Skin of body (tissue), 2 donors: ENCODE data around the gene MACC1. TPM values are rescaled to one million over a fixed set of nuclear protein-coding genes. Genes with fewer than 3 reads are reported as not detected.
"Not testable (repeated sequence)": the region's sequence is repeated elsewhere in the genome, so short reads cannot be mapped to it uniquely, and the experiment has no call there.

ENCODE experiments used
- DNase-seq: peaks from one replicate; lab custom pipeline; 2025; lab: John Stamatoyannopoulos, UW
- total RNA-seq: library from RNA; depleted of rRNA; stranded (reverse); fragments of >200 nt; gene quantifications from one replicate; pipeline ENCODE4 v1.2.3, GENCODE V29; 2014

MACC1 gene
- total RNA-seq, 1 donor from 2014 or later: 7.1 TPM

- DNase-seq: no peak
Measured at GRCh38 chr7:20133803-20134202, 83.4 kb downstream of the MACC1 start.

GRCh38 chr7:20132585-20132984 lies 84.6 kb downstream of the MACC1 start:
- no peak for DNase-seq

GRCh38 chr7:20131776-20132175 lies 85.4 kb downstream of the MACC1 start:
- no peak for DNase-seq

GRCh38 chr7:20129920-20130319 lies 87.3 kb downstream of the MACC1 start:
- DNase-seq: no peak

DNA sequence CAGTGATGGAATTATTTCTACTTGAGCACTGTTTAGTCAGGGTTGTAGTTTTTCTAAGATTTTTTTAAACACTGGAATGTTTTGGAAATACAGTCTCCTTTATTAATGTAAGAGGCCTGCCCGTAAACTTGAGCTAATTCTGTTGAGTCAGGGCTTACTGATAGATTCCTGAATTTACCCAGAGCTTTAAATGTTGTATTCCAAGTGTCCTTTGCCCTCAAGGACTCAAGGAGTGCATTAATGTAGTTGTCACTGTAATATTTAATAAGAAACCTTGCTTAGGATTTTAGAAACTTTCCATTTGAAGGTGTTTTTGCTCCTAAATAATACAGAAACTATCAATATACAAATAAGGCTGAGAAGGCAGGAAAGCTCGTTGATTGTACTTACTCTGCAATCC lies 89.2 kb downstream of the MACC1 start:
- DNase-seq: no peak

GRCh38 chr7:20126060-20126459 lies 91.1 kb downstream of the MACC1 start:
- not testable (repeated sequence) for DNase-seq

- DNase-seq: not testable (repeated sequence)
Measured at GRCh38 chr7:20124087-20124486, 93.1 kb downstream of the MACC1 start.

DNA sequence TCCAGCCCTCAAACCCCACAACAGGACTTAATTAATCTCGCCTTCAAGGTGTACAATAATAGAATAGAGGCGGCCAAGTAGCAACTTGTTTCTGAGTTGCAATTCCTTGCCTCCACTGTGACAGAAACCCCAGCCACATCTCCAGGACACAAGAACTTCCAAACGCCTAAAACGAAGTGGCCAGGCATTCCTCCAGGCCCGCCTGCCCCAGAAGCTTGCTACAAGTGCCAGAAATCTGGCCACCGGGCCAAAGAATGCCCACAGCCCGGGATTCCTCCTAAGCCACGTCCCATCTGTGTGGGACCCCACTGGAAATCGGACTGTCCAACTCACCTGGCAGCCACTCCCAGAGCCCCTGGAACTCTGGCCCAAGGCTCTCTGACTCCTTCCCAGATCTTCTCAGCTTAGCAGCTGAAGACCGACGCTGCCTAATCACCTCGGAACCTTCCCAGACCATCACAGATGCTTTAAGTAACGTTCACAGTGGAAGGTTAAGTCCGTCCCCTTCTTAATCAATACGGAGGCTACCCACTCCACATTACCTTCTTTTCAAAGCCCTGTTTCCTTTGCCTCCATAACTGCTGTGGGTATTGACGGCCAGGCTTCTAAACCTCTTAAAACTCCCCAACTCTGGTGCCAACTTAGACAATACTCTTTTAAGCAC lies 94.4 kb downstream of the MACC1 start:
- DNase-seq: not testable (repeated sequence)

- DNase-seq: no peak
Measured at GRCh38 chr7:20122073-20122472, 95.1 kb downstream of the MACC1 start.

GRCh38 chr7:20121404-20121803 lies 95.8 kb downstream of the MACC1 start:
- DNase-seq: no peak

GRCh38 chr7:20120611-20121168 lies 96.5 kb downstream of the MACC1 start:
- DNase-seq: not testable (repeated sequence)

GRCh38 chr7:20116869-20117268 lies 100.3 kb downstream of the MACC1 start:
- DNase-seq: no peak

DNA sequence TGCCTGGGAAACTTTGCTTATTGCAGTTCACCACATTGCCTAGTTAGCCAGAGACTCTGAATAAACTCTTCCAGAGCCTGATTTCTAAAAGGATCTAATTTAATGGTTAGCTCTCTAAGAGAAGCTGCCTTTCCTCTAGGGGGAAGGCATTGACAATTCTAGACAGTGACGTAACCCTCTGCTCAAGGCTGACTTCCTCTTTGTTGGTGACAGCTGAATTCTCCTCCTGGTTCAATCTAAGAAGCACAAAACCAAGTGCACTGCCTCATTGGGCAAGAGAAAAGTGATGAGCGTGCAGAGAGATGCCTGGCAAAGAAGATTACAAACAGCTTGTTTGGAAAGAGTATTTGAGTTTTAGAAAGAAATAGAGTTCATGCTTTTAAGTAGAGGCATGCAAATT lies 102.7 kb downstream of the MACC1 start:
- DNase-seq: no peak

DNA sequence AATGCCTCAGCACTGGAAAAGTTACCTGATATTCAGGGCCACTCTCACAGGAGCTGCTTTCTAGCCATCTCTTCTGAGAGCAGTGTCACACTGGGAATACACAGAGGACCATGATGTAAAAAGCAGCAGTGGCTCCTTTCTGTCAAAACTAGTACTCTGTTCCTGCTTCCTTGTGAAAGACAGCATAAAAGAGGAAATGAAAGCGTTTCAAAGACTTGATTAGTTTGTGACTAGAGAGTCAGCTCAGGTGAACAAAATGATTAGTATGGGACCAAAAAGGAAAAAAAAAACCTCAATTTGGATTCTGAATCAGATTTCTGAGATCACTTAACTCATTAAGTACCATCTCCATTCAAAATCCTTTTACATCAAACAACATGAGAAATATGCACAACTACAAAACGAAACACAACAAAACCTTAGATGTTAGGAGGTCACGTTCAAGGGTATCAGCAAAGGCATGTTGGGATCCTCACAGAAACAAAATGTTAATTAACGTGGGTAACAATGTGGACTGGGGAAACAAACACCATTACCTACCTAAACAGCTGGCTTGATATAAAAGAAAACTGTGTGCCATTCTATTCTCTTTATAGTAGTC lies 103.7 kb downstream of the MACC1 start:
- no peak for DNase-seq

DNA sequence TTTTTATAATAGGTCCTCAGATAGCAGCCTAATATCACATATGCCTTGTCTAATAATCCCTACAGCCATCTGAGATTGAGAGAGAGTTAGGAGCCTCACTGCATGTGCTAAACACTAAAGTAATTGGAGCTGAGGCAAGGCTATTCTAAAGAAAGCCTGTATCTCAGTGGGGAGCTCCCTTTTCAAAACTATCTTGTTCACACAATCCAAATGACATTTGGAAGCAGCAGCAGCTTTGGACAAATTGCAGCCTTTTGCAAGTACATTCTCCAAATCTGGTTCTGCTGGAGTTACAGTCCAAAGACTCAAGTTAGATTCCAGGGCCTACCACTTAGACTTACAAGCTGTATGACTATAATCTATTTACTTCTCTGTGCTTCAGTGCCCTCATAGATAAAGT lies 104.5 kb downstream of the MACC1 start:
- DNase-seq: no peak

DNA sequence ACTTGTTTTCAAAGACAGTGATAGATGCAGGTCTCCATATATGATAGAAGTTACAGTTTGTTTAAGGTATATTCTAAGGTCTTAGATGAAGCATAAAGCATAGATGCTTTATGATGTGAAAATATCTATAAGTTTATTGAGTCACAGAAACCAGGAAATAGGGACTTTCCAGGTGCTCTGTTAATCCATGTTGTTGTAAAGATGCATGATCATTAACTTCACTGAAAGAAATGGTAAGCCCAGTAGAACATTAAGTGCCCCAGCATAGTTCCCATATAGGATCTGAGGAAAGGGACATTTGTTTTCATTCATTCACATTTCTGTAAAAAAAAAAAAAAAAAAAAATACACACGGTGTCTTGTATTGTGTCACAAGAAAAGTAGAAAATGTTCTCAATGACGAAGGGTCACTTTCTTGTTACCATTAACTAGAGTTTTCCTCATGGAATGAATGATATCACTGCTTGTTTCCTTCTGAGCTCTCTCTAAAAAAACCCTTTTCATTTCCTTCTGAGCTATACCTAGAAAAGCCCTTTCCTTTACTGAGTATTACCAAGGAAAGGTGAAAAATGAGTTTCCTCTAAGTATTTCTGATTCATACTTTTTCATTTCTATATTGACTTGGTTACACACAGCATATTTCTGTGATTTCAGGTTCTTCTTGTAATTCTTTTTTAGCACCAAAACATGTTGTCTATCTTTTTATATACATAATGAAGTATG lies 105.2 kb downstream of the MACC1 start:
- DNase-seq: no peak

DNA sequence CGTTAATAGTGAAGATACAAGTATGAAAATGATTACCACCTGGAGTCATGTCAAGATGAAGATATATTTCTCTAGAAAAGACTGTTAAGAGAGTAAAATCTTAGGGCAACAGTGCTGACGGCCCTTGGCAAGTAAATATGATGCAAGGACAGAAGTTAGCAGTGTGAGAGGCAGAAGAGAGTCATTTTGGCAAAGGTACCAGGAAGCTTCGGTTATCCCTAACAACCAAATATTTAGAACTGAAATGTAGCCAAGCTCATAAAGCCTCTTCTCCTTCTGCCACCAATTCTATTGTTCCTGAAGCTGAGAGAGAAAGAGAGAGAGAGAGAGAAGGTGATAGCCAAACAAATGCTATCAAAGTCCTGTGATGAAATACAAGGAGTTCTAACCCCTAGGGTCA lies 109.6 kb downstream of the MACC1 start:
- no peak for DNase-seq

DNA sequence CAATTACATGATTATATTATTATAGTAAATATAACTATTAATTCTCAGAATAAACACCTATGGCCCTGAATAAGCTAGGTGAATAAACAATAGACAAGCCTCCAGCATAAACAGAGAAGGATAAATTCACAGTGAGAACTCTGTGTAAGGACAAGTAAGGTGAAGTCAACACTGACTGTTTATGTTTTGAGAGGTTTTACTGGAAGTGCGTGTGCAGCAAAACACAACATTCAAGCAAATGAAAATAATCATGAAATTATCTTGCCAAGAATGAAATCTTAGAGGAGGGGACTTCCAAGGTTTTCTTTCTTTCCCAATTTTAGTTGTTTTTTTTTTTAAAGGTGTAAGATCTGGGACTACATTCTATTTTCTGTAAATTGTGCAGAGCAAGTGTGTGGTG lies 112.5 kb downstream of the MACC1 start:
- DNase-seq: no peak

DNA sequence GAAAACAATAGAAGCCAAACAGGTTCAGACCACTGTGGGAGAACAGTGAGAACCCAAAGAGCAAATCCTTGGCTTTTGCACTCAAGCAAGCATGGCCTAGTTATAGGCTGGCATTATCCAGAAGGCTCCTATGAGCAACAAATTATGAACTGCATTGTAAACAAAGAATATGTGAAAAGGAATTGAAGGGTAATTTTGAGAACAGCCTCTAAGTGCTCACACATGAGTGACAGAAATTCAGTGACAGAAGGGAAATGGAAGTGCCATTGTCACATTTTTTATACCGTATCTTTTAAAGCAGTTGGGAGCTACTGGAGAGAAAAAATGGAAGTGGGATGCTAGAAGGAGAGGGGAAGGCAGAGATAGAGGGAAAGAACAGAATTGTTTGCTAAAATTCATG lies 114.2 kb downstream of the MACC1 start:
- no peak for DNase-seq

GRCh38 chr7:20095862-20096261 lies 121.3 kb downstream of the MACC1 start:
- no peak for DNase-seq

DNA sequence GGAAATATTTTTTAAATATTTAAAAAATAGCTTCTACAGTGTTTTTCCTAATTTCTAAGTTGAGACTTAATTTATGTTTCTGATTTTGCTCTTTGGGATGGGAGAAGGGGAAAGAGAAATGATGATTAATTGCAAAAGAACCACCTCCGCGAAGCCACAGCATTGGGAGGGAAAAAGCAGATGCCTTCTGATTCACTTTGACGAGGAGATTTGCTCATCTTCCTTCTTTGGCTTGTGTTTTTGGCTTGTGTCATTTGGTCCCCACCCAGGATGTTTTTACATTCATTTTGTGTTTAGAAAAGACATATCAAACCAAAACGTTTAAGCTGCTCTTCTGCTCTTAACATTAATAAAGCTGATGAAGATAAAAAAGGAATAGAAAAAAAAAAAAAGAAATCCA lies 121.7 kb downstream of the MACC1 start:
- DNase-seq: no peak

DNA sequence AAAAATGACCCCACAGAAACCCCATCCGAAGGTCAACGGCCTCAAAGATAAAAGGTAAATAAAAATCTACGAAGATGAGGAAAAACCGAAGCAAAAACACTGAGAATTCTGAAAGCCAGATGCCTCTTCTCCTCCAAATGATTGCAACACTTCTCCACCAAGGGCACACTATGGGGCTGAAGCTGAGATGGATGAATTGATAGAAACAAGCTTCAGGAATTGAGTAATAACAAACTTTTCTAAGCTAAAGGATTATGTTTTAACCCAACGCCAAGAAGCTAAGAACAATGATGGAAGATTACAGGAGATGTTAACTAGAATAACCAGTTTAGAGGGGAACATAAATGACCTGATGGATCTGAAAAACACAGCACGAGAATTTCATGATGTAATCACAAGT lies 127.8 kb downstream of the MACC1 start:
- no peak for DNase-seq

DNA sequence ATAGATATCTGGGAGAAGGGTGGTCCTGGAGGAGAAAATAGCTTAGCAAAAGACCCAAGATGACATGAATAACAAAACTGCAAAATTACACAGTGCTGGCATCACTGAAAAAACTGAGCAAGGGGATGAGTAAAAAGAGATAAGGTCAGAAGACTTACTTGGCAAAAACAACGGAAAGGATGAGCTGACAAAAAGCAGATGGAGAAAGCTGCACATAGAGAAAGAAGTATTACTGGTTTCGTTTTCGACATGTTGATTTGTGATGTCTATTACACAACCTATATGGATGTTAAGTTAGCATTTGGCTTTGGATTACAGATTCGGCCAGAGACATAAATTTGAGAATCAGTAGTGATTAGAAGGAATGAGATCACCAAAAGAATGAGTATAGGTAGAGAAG lies 132.1 kb downstream of the MACC1 start:
- no peak for DNase-seq
